IPS DF 4.7 (cell line): ENCODE results near the gene UGT1A8.

Source experiments
- DNase-seq: peaks from one replicate; pipeline ENCODE4 v3.0.0-alpha.2; 2013; ENCODE audit warnings: low spot score; ENCODE audit errors: extremely low read depth

Gene UGT1A8

GRCh38 chr2:233798335-233799086, 181.1 kb downstream of the UGT1A8 start:
- no peak for DNase-seq

- no peak for DNase-seq
These were observed 181.7 kb downstream of the UGT1A8 start for GRCh38 chr2:233799087-233799665.

- no peak for DNase-seq
These were observed 182.3 kb downstream of the UGT1A8 start for GRCh38 chr2:233799716-233800115.

GRCh38 chr2:233800208-233800607, 182.8 kb downstream of the UGT1A8 start:
- no peak for DNase-seq

GRCh38 chr2:233801357-233802131, 184.1 kb downstream of the UGT1A8 start:
- no peak for DNase-seq

GRCh38 chr2:233802132-233802815, 184.8 kb downstream of the UGT1A8 start:
- no peak for DNase-seq

- DNase-seq: no peak
These were observed 186.0 kb downstream of the UGT1A8 start for GRCh38 chr2:233803292-233803911.

GRCh38 chr2:233803994-233804393, 186.6 kb downstream of the UGT1A8 start:
- no peak for DNase-seq

- no peak for DNase-seq
These were observed 189.9 kb downstream of the UGT1A8 start for GRCh38 chr2:233807215-233807865.

- no peak for DNase-seq
These were observed 190.8 kb downstream of the UGT1A8 start for GRCh38 chr2:233807966-233808935.

GRCh38 chr2:233810385-233810784, 193.0 kb downstream of the UGT1A8 start:
- DNase-seq: no peak

GRCh38 chr2:233811087-233811486, 193.7 kb downstream of the UGT1A8 start:
- no peak for DNase-seq

- no peak for DNase-seq
These were observed 194.3 kb downstream of the UGT1A8 start for GRCh38 chr2:233811732-233812131.

- DNase-seq: no peak
These were observed 196.0 kb downstream of the UGT1A8 start for GRCh38 chr2:233813236-233814055.

- DNase-seq: no peak
These were observed 196.8 kb downstream of the UGT1A8 start for GRCh38 chr2:233814056-233814835.

GRCh38 chr2:233815861-233816260, 198.4 kb downstream of the UGT1A8 start:
- no peak for DNase-seq

GRCh38 chr2:233816334-233816733, 198.9 kb downstream of the UGT1A8 start:
- DNase-seq: no peak

- DNase-seq: no peak
These were observed 199.3 kb downstream of the UGT1A8 start for GRCh38 chr2:233816771-233817170.
